Subcutaneous adipose tissue (tissue), 4 donors: ENCODE measurements around the gene POLR3F. TPM values are rescaled to one million over a fixed set of nuclear protein-coding genes. Genes with fewer than 3 reads are reported as not detected.

Source experiments
- small RNA-seq: library from RNA; depleted of rRNA; stranded (forward); fragments of <200 nt; gene quantifications from one replicate; pipeline ENCODE3, GENCODE V24; 2016
- total RNA-seq, 4 donors: library from RNA; depleted of rRNA; stranded (reverse); fragments of >200 nt; gene quantifications; one replicate each; pipeline ENCODE4 v1.1.0, GENCODE V29; 2016
- TF ChIP-seq, protein P1 (sequence below): fragments of 450-650 bp; IDR thresholded peaks from one replicate; pipeline ENCODE4 v1.5.1; 2016; ENCODE audit warnings: low read depth, mild to moderate bottlenecking, control low read depth, antibody characterized with exemption, moderate library complexity

Gene POLR3F
- total RNA-seq, 4 donors from 2014 or later, result 6.3 to 13.9 (median 10.8) TPM

GRCh38 chr20:18524646-18525045 is 57.5 kb downstream of the POLR3F start:
- TF ChIP-seq, protein P1, sequence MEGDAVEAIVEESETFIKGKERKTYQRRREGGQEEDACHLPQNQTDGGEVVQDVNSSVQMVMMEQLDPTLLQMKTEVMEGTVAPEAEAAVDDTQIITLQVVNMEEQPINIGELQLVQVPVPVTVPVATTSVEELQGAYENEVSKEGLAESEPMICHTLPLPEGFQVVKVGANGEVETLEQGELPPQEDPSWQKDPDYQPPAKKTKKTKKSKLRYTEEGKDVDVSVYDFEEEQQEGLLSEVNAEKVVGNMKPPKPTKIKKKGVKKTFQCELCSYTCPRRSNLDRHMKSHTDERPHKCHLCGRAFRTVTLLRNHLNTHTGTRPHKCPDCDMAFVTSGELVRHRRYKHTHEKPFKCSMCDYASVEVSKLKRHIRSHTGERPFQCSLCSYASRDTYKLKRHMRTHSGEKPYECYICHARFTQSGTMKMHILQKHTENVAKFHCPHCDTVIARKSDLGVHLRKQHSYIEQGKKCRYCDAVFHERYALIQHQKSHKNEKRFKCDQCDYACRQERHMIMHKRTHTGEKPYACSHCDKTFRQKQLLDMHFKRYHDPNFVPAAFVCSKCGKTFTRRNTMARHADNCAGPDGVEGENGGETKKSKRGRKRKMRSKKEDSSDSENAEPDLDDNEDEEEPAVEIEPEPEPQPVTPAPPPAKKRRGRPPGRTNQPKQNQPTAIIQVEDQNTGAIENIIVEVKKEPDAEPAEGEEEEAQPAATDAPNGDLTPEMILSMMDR, result no peak

- TF ChIP-seq, protein P1, result no peak
Measured at GRCh38 chr20:18527339-18527738, 60.1 kb downstream of the POLR3F start.

DNA sequence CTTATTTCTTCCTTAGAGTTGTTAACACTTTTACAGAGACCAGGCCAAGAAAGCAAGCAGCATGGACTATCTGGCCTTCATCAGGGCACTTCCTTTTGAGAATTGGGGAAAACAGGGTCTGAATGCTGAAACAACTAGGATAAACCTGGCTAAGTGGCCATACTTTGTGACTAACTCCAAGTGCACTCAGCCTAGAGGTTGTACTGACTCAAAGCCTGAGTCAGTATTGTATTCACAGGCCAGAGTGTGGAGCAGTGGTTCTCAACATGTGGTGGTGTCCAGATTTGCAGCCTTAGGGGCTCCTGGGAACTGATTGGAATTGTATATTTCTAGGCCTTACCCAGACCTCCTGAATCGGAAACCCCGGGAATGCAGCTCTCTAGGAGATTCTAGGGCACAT is 60.6 kb downstream of the POLR3F start:
- TF ChIP-seq, protein P1, result no peak

DNA sequence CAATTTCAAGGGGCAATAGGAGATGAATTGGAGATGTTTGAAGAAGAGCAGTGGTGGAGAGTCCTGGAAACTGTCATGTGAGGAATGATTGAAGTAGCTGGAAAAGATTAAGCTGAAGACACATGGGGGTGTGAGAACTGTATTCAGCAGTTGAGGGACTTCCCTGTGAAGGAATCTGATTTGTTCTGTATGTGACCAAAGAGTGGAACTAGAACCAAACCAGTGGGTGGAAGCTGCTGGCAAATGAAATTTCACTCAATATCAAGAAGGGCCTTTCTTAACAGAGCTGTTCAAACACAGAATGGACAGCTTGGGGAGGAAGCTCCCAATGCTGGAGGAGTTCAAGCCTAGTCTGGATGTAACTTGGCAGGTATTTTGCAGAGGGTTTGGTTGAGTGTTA is 61.9 kb downstream of the POLR3F start:
- TF ChIP-seq, protein P1, result no peak

DNA sequence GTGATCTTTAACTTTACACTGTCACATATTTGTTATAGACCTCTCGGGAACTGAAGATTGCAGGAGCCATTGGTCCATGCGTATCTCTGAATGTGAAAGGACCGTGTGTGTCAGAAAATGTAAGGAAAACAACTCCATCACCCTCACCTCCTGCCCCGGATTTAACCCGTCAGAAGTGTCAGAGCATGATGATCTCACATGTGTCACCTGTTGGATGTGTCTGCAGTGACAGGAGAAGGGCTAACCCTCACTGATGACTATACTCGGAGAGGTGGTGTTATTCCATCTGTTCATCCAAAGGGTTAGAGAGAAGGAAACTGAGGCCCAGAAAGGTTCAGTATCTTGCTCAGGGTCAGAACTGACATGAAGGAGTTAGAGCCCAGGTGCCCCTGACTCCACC is 65.4 kb downstream of the POLR3F start:
- TF ChIP-seq, protein P1, result no peak

DNA sequence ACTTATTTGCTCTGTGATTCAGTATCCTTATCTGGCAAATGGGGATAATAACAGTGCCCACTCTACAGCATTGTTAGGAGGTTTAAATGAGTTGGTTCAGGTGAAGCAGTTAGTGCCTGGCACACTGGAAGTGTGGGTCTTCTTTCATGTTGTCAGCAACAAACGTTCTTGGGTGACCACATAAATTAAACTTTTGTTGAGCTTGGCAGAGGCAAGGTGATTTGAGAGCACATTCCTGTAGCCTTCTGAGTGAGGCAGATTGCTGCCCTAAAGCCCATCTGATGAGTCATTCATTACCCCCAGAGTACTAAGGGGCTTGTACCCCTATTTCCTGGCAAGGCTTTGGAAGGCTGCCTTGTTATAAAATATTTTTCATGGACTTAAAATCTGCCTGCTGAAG is 66.3 kb downstream of the POLR3F start:
- TF ChIP-seq, protein P1, result no peak

DNA sequence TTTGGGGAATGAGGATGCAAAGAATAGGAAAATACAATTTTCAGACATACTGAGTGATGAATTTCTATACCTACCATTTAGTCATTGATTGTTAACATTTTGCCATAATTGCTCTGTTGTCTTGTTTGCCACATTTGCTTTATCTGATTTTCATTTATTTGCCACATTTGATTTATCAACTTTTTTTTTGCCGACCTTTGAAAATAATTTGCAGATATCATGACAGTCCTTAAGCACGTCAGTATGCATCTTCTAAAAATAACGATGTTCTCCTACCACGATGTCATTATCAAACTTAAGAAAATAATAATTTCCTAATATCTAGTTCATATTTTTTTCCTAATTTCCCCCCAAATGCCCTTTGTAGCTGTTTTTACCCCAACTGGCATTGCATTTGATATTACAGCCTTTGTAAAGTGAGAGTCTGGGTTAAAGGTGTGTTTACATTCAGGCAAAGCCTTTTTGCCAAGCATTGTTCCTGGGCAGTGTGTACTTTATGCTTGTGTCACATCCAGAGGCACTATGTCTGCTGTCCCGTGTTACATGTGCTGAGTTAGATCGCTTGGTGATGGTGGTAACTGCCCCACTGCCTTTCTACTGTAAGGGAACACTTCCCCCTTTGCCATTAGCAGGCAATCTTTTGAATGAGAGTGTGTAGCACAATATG is 66.9 kb downstream of the POLR3F start:
- TF ChIP-seq, protein P1, result no peak

Small RNA genes within 50 kb of the gene (small RNA-seq; reads per million reads assigned to genes)
- gene MIR3192 (not detected), gene RNA5SP476 (not detected)

Other genes with a start within 250 kb of the POLR3F start
- 10 to 100 TPM in 3 of 4 donors, 1 to 10 TPM in 1; 5.9 to 18.9 (median 16.8) TPM for gene ZNF133, start 178.9 kb upstream of the POLR3F start, total RNA-seq
- 1 to 10 TPM in 3 of 4 donors, under 1 TPM in 1; 0.65 to 2.2 (median 2.0) TPM for gene DZANK1, start 360 bp upstream of the POLR3F start, total RNA-seq
- 10 to 100 TPM; 11.3 to 16.3 (median 12.6) TPM for gene RBBP9, start 29.8 kb downstream of the POLR3F start, total RNA-seq
- gene SEC23B, start 40.5 kb downstream of the POLR3F start, total RNA-seq, result 10 to 100 TPM; 20.0 to 35.9 (median 25.4) TPM
- gene SMIM26, start 100.0 kb downstream of the POLR3F start, total RNA-seq, result 100 to 1,000 TPM; 112 to 177 (median 123) TPM
- gene DTD1, start 120.7 kb downstream of the POLR3F start, total RNA-seq, result 10 to 100 TPM; 15.8 to 31.3 (median 28.7) TPM